ENCODE results near the gene MXD4.
"Not testable (repeated sequence)": the region's sequence is repeated elsewhere in the genome, so short reads cannot be mapped to it uniquely, and the experiment has no call there.

The MXD4 gene

GRCh38 chr4:2236944-2237666, 24.8 kb downstream of the MXD4 start:
- Histone ChIP-seq H3K4me3 (ENCODE audit: severe bottlenecking) (no peak overlapping the region), H3K4me1 (ENCODE audit: insufficient read depth, poor library complexity, severe bottlenecking) (peaks cover 20% of the 10 kb centered on the region), H3K36me3 (ENCODE audit: low read depth) (peaks cover 80% of the 10 kb centered on the region), H3K9me3 (ENCODE audit: severe bottlenecking) (no peaks in the 10 kb centered on the region), H3K27me3 (ENCODE audit: insufficient read depth, poor library complexity, severe bottlenecking) (no peaks in the 10 kb centered on the region), H3K27ac (ENCODE audit: poor library complexity, severe bottlenecking) (no peak overlapping the region)
- no peak for TF ChIP-seq CTCF (IDR thresholded peaks at IDR 0.05; ENCODE audit: poor library complexity, severe bottlenecking)
- DNase-seq (ENCODE audit: low spot score) (no peak), ATAC-seq (ENCODE audit: low read depth) (no peak)

- no peak for DNase-seq (ENCODE audit: low spot score)
- Histone ChIP-seq H3K4me3 (ENCODE audit: severe bottlenecking) (no peak overlapping the region), H3K27me3 (ENCODE audit: insufficient read depth, poor library complexity, severe bottlenecking) (no peaks in the 10 kb centered on the region), H3K9me3 (ENCODE audit: severe bottlenecking) (no peaks in the 10 kb centered on the region), H3K27ac (ENCODE audit: poor library complexity, severe bottlenecking) (no peak overlapping the region), H3K36me3 (ENCODE audit: low read depth) (peaks cover 57% of the 10 kb centered on the region), H3K4me1 (ENCODE audit: insufficient read depth, poor library complexity, severe bottlenecking) (no peaks in the 10 kb centered on the region)
- ATAC-seq (ENCODE audit: low read depth), result no peak
- TF ChIP-seq CTCF (IDR thresholded peaks at IDR 0.05; ENCODE audit: poor library complexity, severe bottlenecking), result no peak
These were observed 30.8 kb downstream of the MXD4 start for GRCh38 chr4:2231082-2231481.

GRCh38 chr4:2226261-2226660, 35.6 kb downstream of the MXD4 start:
- Histone ChIP-seq H3K27ac (ENCODE audit: poor library complexity, severe bottlenecking) (no peak overlapping the region), H3K4me1 (ENCODE audit: insufficient read depth, poor library complexity, severe bottlenecking) (no peaks in the 10 kb centered on the region)

GRCh38 chr4:2222838-2223237, 39.1 kb downstream of the MXD4 start:
- DNase-seq (ENCODE audit: low spot score) (no peak), ATAC-seq (ENCODE audit: low read depth) (no peak)
- TF ChIP-seq CTCF (IDR thresholded peaks at IDR 0.05; ENCODE audit: poor library complexity, severe bottlenecking), result no peak

More at GRCh38 chr4:2226261-2226660, 35.6 kb downstream of the MXD4 start:
- Histone ChIP-seq H3K36me3 (ENCODE audit: low read depth) (peaks cover 12% of the 10 kb centered on the region; the same call in 1 of the 2 replicates), H3K4me3 (ENCODE audit: severe bottlenecking) (no peak overlapping the region), H3K27me3 (ENCODE audit: insufficient read depth, poor library complexity, severe bottlenecking) (no peaks in the 10 kb centered on the region), H3K9me3 (ENCODE audit: severe bottlenecking) (no peaks in the 10 kb centered on the region)
- DNase-seq (ENCODE audit: low spot score), result no peak
- no peak for ATAC-seq (ENCODE audit: low read depth)
- TF ChIP-seq CTCF (IDR thresholded peaks at IDR 0.05; ENCODE audit: poor library complexity, severe bottlenecking), result no peak

GRCh38 chr4:2221378-2221777, 40.5 kb downstream of the MXD4 start:
- not testable (repeated sequence) for H3K4me1 ChIP-seq (ENCODE audit: insufficient read depth, poor library complexity, severe bottlenecking); H3K27ac ChIP-seq (ENCODE audit: poor library complexity, severe bottlenecking); H3K9me3 ChIP-seq (ENCODE audit: severe bottlenecking); H3K36me3 ChIP-seq (ENCODE audit: low read depth); ATAC-seq (ENCODE audit: low read depth); H3K4me3 ChIP-seq (ENCODE audit: severe bottlenecking); DNase-seq (ENCODE audit: low spot score); H3K27me3 ChIP-seq (ENCODE audit: insufficient read depth, poor library complexity, severe bottlenecking)

More at GRCh38 chr4:2222838-2223237, 39.1 kb downstream of the MXD4 start:
- Histone ChIP-seq H3K27ac (ENCODE audit: poor library complexity, severe bottlenecking) (no peak overlapping the region), H3K9me3 (ENCODE audit: severe bottlenecking) (no peaks in the 10 kb centered on the region), H3K4me3 (ENCODE audit: severe bottlenecking) (no peak overlapping the region), H3K27me3 (ENCODE audit: insufficient read depth, poor library complexity, severe bottlenecking) (no peaks in the 10 kb centered on the region), H3K4me1 (ENCODE audit: insufficient read depth, poor library complexity, severe bottlenecking) (no peaks in the 10 kb centered on the region), H3K36me3 (ENCODE audit: low read depth) (peaks cover 5% of the 10 kb centered on the region; the same call in 1 of the 2 replicates)
